ENCODE measurements around the gene MYO5A. TPM values are rescaled to one million over a fixed set of nuclear protein-coding genes. Genes with fewer than 3 reads are reported as not detected.

The MYO5A gene
- total RNA-seq, 2 experiments from 2014 or later, result 31.8 to 42.0 TPM

GRCh38 chr15:52483707-52484106, 45.0 kb downstream of the MYO5A start:
- ChIA-PET CTCF (ENCODE audit: unreplicated experiment) (no interaction called here), POLR2A (interaction anchor here (0.6 to 1.3 kb wide), 3 partner anchors 14 to 264 kb away, joined by 3 read pairs; no protein-coding TSS in a partner anchor)
- no peak overlapping the region for H3K27ac ChIP-seq (ENCODE audit: low read depth, low read length, poor library complexity, severe bottlenecking)
- H3K9me2 ChIP-seq (ENCODE audit: insufficient read depth, low read length), result no peaks in the 10 kb centered on the region
- H3K4me1 ChIP-seq (ENCODE audit: insufficient read depth, low read length, poor library complexity, severe bottlenecking), result peaks cover 74% of the 10 kb centered on the region
- peaks cover 1% of the 10 kb centered on the region for H3K36me3 ChIP-seq (ENCODE audit: insufficient read depth, low read length)
- H3K79me2 ChIP-seq (ENCODE audit: insufficient read depth, low read depth, low read length), result peaks cover 94% of the 10 kb centered on the region
- intact Hi-C loops (cut with micrococcal nuclease; ENCODE audit: unreplicated experiment), result loop anchor here (5.0 kb wide), 1 partner anchor 194 kb away; the partner anchor contains the start of gene ATOSA
- TF ChIP-seq EZH2phosphoT487 (IDR thresholded peaks at IDR 0.05; ENCODE audit: borderline replicate concordance, low read depth, low read length) (no peak), CTCF (conservative IDR thresholded peaks at IDR 0.05; ENCODE audit: low read length) (no peak)
- no peak for DNase-seq (ENCODE audit: low spot score)
- H3K4me2 ChIP-seq (ENCODE audit: low read length), result peak overlapping the region; percentile 78; the same call in 1 of the 2 replicates
- peaks cover 4% of the 10 kb centered on the region; the same call in 1 of the 2 replicates for H3K9me3 ChIP-seq (ENCODE audit: low read length)
- no peak overlapping the region for H3K4me3 ChIP-seq (ENCODE audit: low read depth, low read length, poor library complexity, severe bottlenecking)
- H4K20me1 ChIP-seq (ENCODE audit: insufficient read depth, low read length), result no peaks in the 10 kb centered on the region
- BruUV-seq (replicated peaks), result no TSS peak
- H2AFZ ChIP-seq (ENCODE audit: low read length), result no peak overlapping the region

DNA sequence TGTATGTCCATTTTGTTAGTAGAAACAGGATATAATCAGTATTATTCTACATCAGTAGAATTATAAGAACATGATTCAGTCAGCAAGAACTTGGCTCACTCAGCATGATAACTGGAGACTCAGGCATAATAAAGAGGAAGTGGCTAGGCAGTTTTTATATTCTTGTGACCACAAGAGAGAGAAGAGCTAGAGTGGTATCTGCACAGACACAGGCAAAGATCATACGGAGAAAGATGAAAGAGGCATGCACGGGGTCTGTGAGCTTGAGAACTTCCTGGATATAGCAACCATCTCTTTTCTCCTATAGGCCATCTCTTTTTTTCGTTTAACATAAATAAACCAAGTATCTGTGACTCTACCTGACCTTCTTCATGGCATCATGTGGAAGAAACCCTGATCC, 46.8 kb downstream of the MYO5A start:
- no peak for TF ChIP-seq EZH2phosphoT487 (IDR thresholded peaks at IDR 0.05; ENCODE audit: borderline replicate concordance, low read depth, low read length)
- TF ChIP-seq CTCF (conservative IDR thresholded peaks at IDR 0.05; ENCODE audit: low read length), result no peak
- intact Hi-C loops (cut with micrococcal nuclease; ENCODE audit: unreplicated experiment), result loop anchor here (1.0 to 5.0 kb wide), 4 partner anchors 16 to 195 kb away; partner anchors contain the start of genes ATOSA and MYO5A
- Histone ChIP-seq H4K20me1 (ENCODE audit: insufficient read depth, low read length) (no peaks in the 10 kb centered on the region), H3K36me3 (ENCODE audit: insufficient read depth, low read length) (peaks cover 9% of the 10 kb centered on the region), H3K4me3 (ENCODE audit: low read depth, low read length, poor library complexity, severe bottlenecking) (peak overlapping the region; percentile 55), H3K4me2 (ENCODE audit: low read length) (peak overlapping the region; percentile 78), H3K27ac (ENCODE audit: low read depth, low read length, poor library complexity, severe bottlenecking) (peak overlapping the region; percentile 93), H2AFZ (ENCODE audit: low read length) (peak overlapping the region; percentile 34; the same call in 1 of the 2 replicates), H3K9me2 (ENCODE audit: insufficient read depth, low read length) (no peaks in the 10 kb centered on the region), H3K9me3 (ENCODE audit: low read length) (peaks cover 10% of the 10 kb centered on the region; the same call in 1 of the 2 replicates), H3K4me1 (ENCODE audit: insufficient read depth, low read length, poor library complexity, severe bottlenecking) (peaks cover 57% of the 10 kb centered on the region), H3K79me2 (ENCODE audit: insufficient read depth, low read depth, low read length) (peaks cover 83% of the 10 kb centered on the region)
- CTCF ChIA-PET (ENCODE audit: unreplicated experiment), result interaction anchor here (1.1 kb wide), 1 partner anchor 15 kb away, joined by 5 read pairs; no protein-coding TSS in a partner anchor
- BruUV-seq (replicated peaks), result no TSS peak
- POLR2A ChIA-PET, result interaction anchor here (0.5 to 1.9 kb wide), 7 partner anchors 9 to 1201 kb away, joined by 3 to 9 read pairs (median 3); no protein-coding TSS in a partner anchor
- DNase-seq (ENCODE audit: low spot score), result peak; percentile 94

- H3K4me3 ChIP-seq (ENCODE audit: low read depth, low read length, poor library complexity, severe bottlenecking), result peak overlapping the region; percentile 52
- H3K79me2 ChIP-seq (ENCODE audit: insufficient read depth, low read depth, low read length), result peaks cover 74% of the 10 kb centered on the region
- H4K20me1 ChIP-seq (ENCODE audit: insufficient read depth, low read length), result no peaks in the 10 kb centered on the region
- ChIA-PET POLR2A (interaction anchor here (1.1 to 3.5 kb wide), 8 partner anchors 14 to 255 kb away, joined by 3 to 34 read pairs (median 9); no protein-coding TSS in a partner anchor), CTCF (ENCODE audit: unreplicated experiment) (interaction anchor here (0.5 to 3.2 kb wide), 2 partner anchors 9 to 15 kb away, joined by 4 to 24 read pairs; no protein-coding TSS in a partner anchor)
- no peak overlapping the region for H2AFZ ChIP-seq (ENCODE audit: low read length)
- H3K36me3 ChIP-seq (ENCODE audit: insufficient read depth, low read length), result peaks cover 9% of the 10 kb centered on the region
- peak overlapping the region; percentile 93 for H3K27ac ChIP-seq (ENCODE audit: low read depth, low read length, poor library complexity, severe bottlenecking)
- H3K9me3 ChIP-seq (ENCODE audit: low read length), result peaks cover 10% of the 10 kb centered on the region; the same call in 1 of the 2 replicates
- peak overlapping the region; percentile 78 for H3K4me2 ChIP-seq (ENCODE audit: low read length)
- H3K9me2 ChIP-seq (ENCODE audit: insufficient read depth, low read length), result no peaks in the 10 kb centered on the region
- intact Hi-C loops (cut with micrococcal nuclease; ENCODE audit: unreplicated experiment), result loop anchor here (1.0 to 5.0 kb wide), 3 partner anchors 15 to 196 kb away; partner anchors contain the start of gene ATOSA
- no peak for TF ChIP-seq CTCF (conservative IDR thresholded peaks at IDR 0.05; ENCODE audit: low read length)
- no peak for TF ChIP-seq EZH2phosphoT487 (IDR thresholded peaks at IDR 0.05; ENCODE audit: borderline replicate concordance, low read depth, low read length)
- peak; percentile 51 for DNase-seq (ENCODE audit: low spot score)
- H3K4me1 ChIP-seq (ENCODE audit: insufficient read depth, low read length, poor library complexity, severe bottlenecking), result peaks cover 56% of the 10 kb centered on the region
- BruUV-seq (replicated peaks), result no TSS peak
Observed at GRCh38 chr15:52480990-52481389, 47.7 kb downstream of the MYO5A start.
